ENCODE data around the gene PDE4B.

PDE4B gene

GRCh38 chr1:65890201-65890843 is 97.6 kb downstream of the PDE4B start:
- no peak for DNase-seq

- no peak for DNase-seq
These were observed 102.3 kb downstream of the PDE4B start for GRCh38 chr1:65894738-65895605.

- DNase-seq, result no peak
These were observed 104.0 kb downstream of the PDE4B start for GRCh38 chr1:65896721-65897120.

GRCh38 chr1:65897485-65897884 is 104.8 kb downstream of the PDE4B start:
- no peak for DNase-seq

- DNase-seq, result no peak
These were observed 112.0 kb downstream of the PDE4B start for GRCh38 chr1:65904681-65905083.

GRCh38 chr1:65910432-65910831 is 117.7 kb downstream of the PDE4B start:
- no peak for DNase-seq

- no peak for DNase-seq
These were observed 119.0 kb downstream of the PDE4B start for GRCh38 chr1:65911679-65912078.

- DNase-seq, result no peak
These were observed 125.9 kb downstream of the PDE4B start for GRCh38 chr1:65918564-65918963.

GRCh38 chr1:65921446-65921845 is 128.8 kb downstream of the PDE4B start:
- DNase-seq, result no peak

- no peak for DNase-seq
These were observed 131.8 kb downstream of the PDE4B start for GRCh38 chr1:65924471-65924870.

GRCh38 chr1:65938506-65938905 is 145.8 kb downstream of the PDE4B start:
- DNase-seq, result no peak

- no peak for DNase-seq
These were observed 146.5 kb downstream of the PDE4B start for GRCh38 chr1:65939191-65939590.

- no peak for DNase-seq
These were observed 146.9 kb downstream of the PDE4B start for GRCh38 chr1:65939636-65940035.

- no peak for DNase-seq
These were observed 147.4 kb downstream of the PDE4B start for GRCh38 chr1:65940126-65940525.

- DNase-seq, result no peak
These were observed 149.8 kb downstream of the PDE4B start for GRCh38 chr1:65942476-65942875.

GRCh38 chr1:65946376-65946775 is 153.7 kb downstream of the PDE4B start:
- no peak for DNase-seq

GRCh38 chr1:65946960-65947359 is 154.3 kb downstream of the PDE4B start:
- no peak for DNase-seq

GRCh38 chr1:65948609-65949229 is 156.0 kb downstream of the PDE4B start:
- DNase-seq, result no peak

- no peak for DNase-seq
These were observed 156.5 kb downstream of the PDE4B start for GRCh38 chr1:65949230-65949626.

- DNase-seq, result no peak
These were observed 157.2 kb downstream of the PDE4B start for GRCh38 chr1:65949933-65950332.

- DNase-seq, result no peak
These were observed 160.0 kb downstream of the PDE4B start for GRCh38 chr1:65952696-65953095.

GRCh38 chr1:65953170-65953569 is 160.5 kb downstream of the PDE4B start:
- DNase-seq, result no peak

- DNase-seq, result no peak
These were observed 162.4 kb downstream of the PDE4B start for GRCh38 chr1:65955071-65955470.

- DNase-seq, result no peak
These were observed 162.8 kb downstream of the PDE4B start for GRCh38 chr1:65955503-65955902.

Measured in NCI-H1694 (cell line).